GM12878 (cell line): Measurements from ENCODE around the gene TCF4. TPM values are rescaled to one million over a fixed set of nuclear protein-coding genes. Genes with fewer than 3 reads are reported as not detected.

ENCODE experiments used
- ATAC-seq: fragments of 200-7000 bp; cut with Tn5 transposase; 3 replicates; pipeline ENCODE4 v1.9.1; 2020; ENCODE audit warnings: mild to moderate bottlenecking, moderate library complexity
- BruUV-seq: library from RNA; stranded (reverse); fragments of 400-500 nt; replicated peaks from 2 replicates; lab custom pipeline; 2021; lab: Mats Ljungman, UMichigan
- CTCF ChIA-PET: fragments of 300-600 bp; sonication (Branson Sonifier 250); formaldehyde crosslinking; extraction: SDS; loops from one replicate; lab custom pipeline; 2021; ENCODE audit warnings: inconsistent platforms; lab: Yijun Ruan, JAX
- POLR2A ChIA-PET: fragments of 350-600 bp; formaldehyde crosslinking; extraction: SDS; loops from one replicate; lab custom pipeline; 2021; ENCODE audit warnings: inconsistent platforms; lab: Charles Lee
- RAD21 ChIA-PET: fragments of 300-600 bp; sonication (Branson Sonifier 250); formaldehyde crosslinking; loops from one replicate; lab custom pipeline; 2023; ENCODE audit warnings: antibody characterized with exemption; ENCODE audit not compliant: unreplicated experiment; lab: Charles Lee
- SMC1A ChIA-PET: fragments of 300-600 bp; sonication (Branson Sonifier 250); formaldehyde crosslinking; loops from one replicate; lab custom pipeline; 2023; ENCODE audit not compliant: unreplicated experiment, uncharacterized antibody; lab: Charles Lee
- DNase-seq: peaks from one replicate; pipeline ENCODE4 v3.0.0-alpha.2; 2011; ENCODE audit warnings: low read depth, low spot score
- FAIRE-seq: peaks from 3 replicates; lab custom pipeline; 2011; peaks lifted over from hg19 to GRCh38; lab: Jason Lieb, UNC
- H2AFZ ChIP-seq: 2 replicates; pipeline ENCODE4 v1.6.0; 2011; ENCODE audit warnings: low read depth, low read length, control low read depth; ENCODE audit not compliant: control insufficient read depth
- H3K27ac ChIP-seq: 2 replicates; pipeline ENCODE4 v1.5.1; 2011; ENCODE audit warnings: control low read depth; ENCODE audit not compliant: control insufficient read depth, insufficient read depth
- H3K27me3 ChIP-seq, 2 experiments: replicated peaks in 1 of 2; 2 replicates each; pipeline versions ENCODE4 v1.6.0 to v1.6.1; 2011; ENCODE audit warnings: low read length in 1 of 2; ENCODE audit not compliant: control insufficient read depth in 2 of 2, insufficient read depth in 2 of 2
- H3K36me3 ChIP-seq, 2 experiments: 2 replicates each; pipeline ENCODE4 v1.5.1; 2011; ENCODE audit warnings: low read length in 1 of 2; ENCODE audit not compliant: control insufficient read depth in 2 of 2, insufficient read depth in 2 of 2
- H3K4me1 ChIP-seq: 2 replicates; pipeline ENCODE4 v1.6.1; 2011; ENCODE audit warnings: mild to moderate bottlenecking, low read length, moderate library complexity, mixed read lengths; ENCODE audit not compliant: control insufficient read depth, insufficient read depth
- H3K4me2 ChIP-seq: 2 replicates; pipeline ENCODE4 v1.6.0; 2011; ENCODE audit warnings: control low read depth; ENCODE audit not compliant: control insufficient read depth, insufficient read depth
- H3K4me3 ChIP-seq: fragments of 200-600 bp; sonication (generic); 2 replicates; pipeline ENCODE4 v1.5.1; 2016
- H3K79me2 ChIP-seq: 2 replicates; pipeline ENCODE4 v1.6.0; 2011; ENCODE audit warnings: low read length; ENCODE audit not compliant: control insufficient read depth, insufficient read depth
- H3K9ac ChIP-seq: 2 replicates; pipeline ENCODE4 v1.8.0; 2011; ENCODE audit warnings: low read length, control low read depth, mixed read lengths; ENCODE audit not compliant: control insufficient read depth, insufficient read depth
- H3K9me3 ChIP-seq: replicated peaks from 3 replicates; pipeline ENCODE4 v1.5.1; 2011; ENCODE audit warnings: mild to moderate bottlenecking, low read length; ENCODE audit not compliant: control insufficient read depth, insufficient read depth
- H4K20me1 ChIP-seq: 2 replicates; pipeline ENCODE4 v1.6.0; 2011; ENCODE audit not compliant: control insufficient read depth, insufficient read depth
- BHLHE40 ChIP-seq, 2 experiments: fragments of 450-650 bp in 1 of 2; IDR thresholded peaks; 2 replicates each; pipeline ENCODE4 v1.6.1; 2011 to 2017; ENCODE audit warnings: low read depth in 2 of 2, borderline replicate concordance in 1 of 2, improper control_type of control experiment in 1 of 2, low read length in 1 of 2, mild to moderate bottlenecking in 1 of 2
- HDGF ChIP-seq: fragments of 450-650 bp; IDR thresholded peaks from 2 replicates; pipeline ENCODE4 v1.6.1; 2016; ENCODE audit warnings: antibody characterized with exemption
- JUND ChIP-seq: IDR thresholded peaks from 2 replicates; pipeline ENCODE4 v1.6.1; 2012; ENCODE audit warnings: low read depth, mild to moderate bottlenecking, low read length, improper control_type of control experiment, moderate library complexity
- TCF12 ChIP-seq: IDR thresholded peaks from 2 replicates; pipeline ENCODE4 v1.6.1; 2011; ENCODE audit warnings: low read depth, mild to moderate bottlenecking, low read length
- ZNF384 ChIP-seq: IDR thresholded peaks from 2 replicates; pipeline ENCODE4 v1.6.1; 2012; ENCODE audit warnings: low read depth, mild to moderate bottlenecking, low read length, improper control_type of control experiment, borderline replicate concordance
- WGBS: methylation state at CpG from one replicate; pipeline ENCODE4 v1.1.6; 2016; ENCODE audit warnings: low lambda C conversion rate; ENCODE audit not compliant: insufficient replicate concordance, insufficient coverage; ENCODE audit errors: missing lambda C conversion rate; 5-methylcytosine and 5-hydroxymethylcytosine counted together
- in situ Hi-C: fragments of 300-500 bp; cut with MboI; formaldehyde crosslinking; loops from 9 replicates; pipeline ENCODE4 v1.14.3; 2018; ENCODE audit warnings: mixed read lengths
- intact Hi-C: fragments of 100-400 bp; cut with micrococcal nuclease; formaldehyde crosslinking; loops from one replicate; pipeline ENCODE4 v1.14.2; 2022; ENCODE audit not compliant: unreplicated experiment
- polyA plus RNA-seq, 11 experiments: library from polyadenylated mRNA; depleted of rRNA in 4 of 11; unstranded in 6 of 11; stranded (reverse) in 5 of 11; fragments of >200 nt; fragmentation: Nextera tagmentation in 4 of 11; fragmentation: Illumina TruSeq in 1 of 11; extraction: Ambion mirVana in 4 of 11; extraction: Trizol in 1 of 11; gene quantifications; 1 replicate in 1 of 11; 2 replicates in 10 of 11; pipeline versions ENCODE4 v1.2.1 to v1.2.3, GENCODE V29; 2011 to 2016; ENCODE audit warnings: inconsistent platforms in 2 of 11, missing spikeins in 2 of 11, low read depth in 1 of 11
- total RNA-seq, 4 experiments: library from RNA; depleted of rRNA in 3 of 4; stranded (reverse); fragments of >200 nt in 3 of 4; fragmentation: Illumina TruSeq in 1 of 4; extraction: Trizol in 1 of 4; gene quantifications; 2 replicates each; pipeline versions ENCODE4 v1.2.1 to v1.2.3, GENCODE V29; 2013 to 2021
- TF ChIP-seq, protein P1 (sequence below): fragments of 450-650 bp; IDR thresholded peaks from 2 replicates; pipeline ENCODE4 v1.6.1; 2016; ENCODE audit warnings: mild to moderate bottlenecking
- TF ChIP-seq, protein P2 (sequence below): fragments of 450-650 bp; IDR thresholded peaks from 2 replicates; pipeline ENCODE4 v1.6.1; 2017; ENCODE audit warnings: mild to moderate bottlenecking, moderate library complexity
- TF ChIP-seq, protein P3 (sequence below): fragments of 450-650 bp; IDR thresholded peaks from 2 replicates; pipeline ENCODE4 v1.6.1; 2018; ENCODE audit warnings: borderline replicate concordance, mild to moderate bottlenecking; ENCODE audit not compliant: partially characterized antibody

The TCF4 gene
- total and polyA plus RNA-seq, 10 of the 15 experiments (the other 5 are each of a cell fraction or from before 2014, with no cell fraction given) = 15.2 to 94.0 (median 31.5) TPM

DNA sequence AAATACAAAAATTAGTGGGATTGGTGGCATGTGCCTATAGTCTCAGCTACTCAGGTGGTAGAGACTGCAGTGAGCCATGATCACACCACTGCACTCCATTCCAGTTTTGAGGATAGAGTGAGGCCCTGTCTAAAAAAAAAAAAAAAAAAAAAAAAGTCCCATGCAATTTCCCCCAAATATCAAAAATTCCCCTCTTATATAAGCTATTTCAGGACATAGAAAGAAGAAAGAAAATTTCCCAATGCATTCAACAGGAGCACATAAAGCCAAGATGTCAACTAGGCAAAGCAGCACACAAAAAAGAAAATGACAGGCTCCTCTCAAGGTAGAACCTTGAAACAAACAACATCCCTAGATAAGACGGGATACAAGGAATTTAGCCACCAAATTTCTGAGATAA lies 213.3 kb downstream of the TCF4 start:
- H3K27me3 ChIP-seq = no peaks in the 10 kb centered on the region
- H3K27ac ChIP-seq = no peak overlapping the region
- no peaks in the 10 kb centered on the region for H4K20me1 ChIP-seq
- peaks cover 5% of the 10 kb centered on the region for H3K4me1 ChIP-seq
- ChIA-PET CTCF (interaction anchor here (1.0 kb wide), 1 partner anchor 41 kb away, joined by 3 read pairs; no protein-coding TSS in a partner anchor), POLR2A (interaction anchor here (0.6 kb wide), 2 partner anchors 132 to 150 kb away, joined by 4 to 10 read pairs; no protein-coding TSS in a partner anchor), SMC1A (interaction anchor here (1.8 kb wide), 1 partner anchor 17 kb away, joined by 5 read pairs; no protein-coding TSS in a partner anchor), RAD21 (no interaction called here)
- ATAC-seq = no peak
- H3K79me2 ChIP-seq = no peaks in the 10 kb centered on the region
- 100% methylated on average over 1 of the region's 1 CpG for WGBS
- BruUV-seq = no TSS peak
- in situ Hi-C loops = no loop called here
- FAIRE-seq = no peak
- H3K4me3 ChIP-seq = no peak overlapping the region
- DNase-seq = no peak
- no peak overlapping the region for H2AFZ ChIP-seq
- intact Hi-C loops = no loop called here
- TF ChIP-seq BHLHE40 (IDR thresholded peaks at IDR 0.05; ENCODE audit: borderline replicate concordance in 1 of 2, low read depth in 2 of 2, low read length in 1 of 2) = no peak
- no peaks in the 10 kb centered on the region for H3K36me3 ChIP-seq
- H3K4me2 ChIP-seq = no peak overlapping the region
- H3K9me3 ChIP-seq = no peaks in the 10 kb centered on the region; the same call in 1 of the 3 replicates
- no peak overlapping the region for H3K9ac ChIP-seq

DNA sequence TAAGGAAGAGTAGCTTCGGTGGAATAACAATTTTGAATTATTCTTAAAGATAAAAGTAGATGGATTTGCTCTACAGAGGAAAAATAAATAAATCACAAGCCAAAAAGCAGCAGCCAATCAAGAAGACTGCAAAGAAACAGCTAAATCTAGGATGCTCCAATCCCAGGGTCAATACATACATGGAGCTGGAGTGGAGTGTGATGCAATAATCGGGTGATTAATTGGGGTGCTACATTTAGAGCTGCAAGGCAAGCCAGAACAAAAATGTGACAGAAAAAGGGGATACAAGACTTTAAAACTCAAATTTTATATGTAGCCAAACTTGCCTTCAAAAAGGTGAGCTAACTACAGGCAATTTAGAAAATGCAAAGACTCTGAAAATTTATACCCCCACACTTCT lies 215.8 kb downstream of the TCF4 start:
- in situ Hi-C loops = no loop called here
- BruUV-seq = no TSS peak
- H3K9me3 ChIP-seq = no peaks in the 10 kb centered on the region; the same call in 2 of the 3 replicates
- intact Hi-C loops = no loop called here
- ATAC-seq = no peak
- no peaks in the 10 kb centered on the region for H3K27me3 ChIP-seq
- H3K79me2 ChIP-seq = no peaks in the 10 kb centered on the region
- 76% methylated on average over 2 of the region's 2 CpGs for WGBS
- RAD21 ChIA-PET = no interaction called here
- no peak for DNase-seq
- no peaks in the 10 kb centered on the region for H3K36me3 ChIP-seq
- CTCF ChIA-PET = interaction anchor here (0.7 to 1.7 kb wide), 3 partner anchors 9 to 1327 kb away, joined by 3 to 7 read pairs (median 4); no protein-coding TSS in a partner anchor
- H2AFZ ChIP-seq = no peak overlapping the region
- no peaks in the 10 kb centered on the region for H4K20me1 ChIP-seq
- no peak overlapping the region for H3K4me3 ChIP-seq
- FAIRE-seq = no peak
- no peak overlapping the region for H3K27ac ChIP-seq
- no peak overlapping the region for H3K4me2 ChIP-seq
- peaks cover 5% of the 10 kb centered on the region for H3K4me1 ChIP-seq
- SMC1A ChIA-PET = interaction anchor here (0.7 to 1.4 kb wide), 3 partner anchors 8 to 70 kb away, joined by 3 to 7 read pairs (median 3); no protein-coding TSS in a partner anchor
- H3K9ac ChIP-seq = no peak overlapping the region
- POLR2A ChIA-PET = no interaction called here
- no peak for TF ChIP-seq JUND
- TF ChIP-seq, protein P1, sequence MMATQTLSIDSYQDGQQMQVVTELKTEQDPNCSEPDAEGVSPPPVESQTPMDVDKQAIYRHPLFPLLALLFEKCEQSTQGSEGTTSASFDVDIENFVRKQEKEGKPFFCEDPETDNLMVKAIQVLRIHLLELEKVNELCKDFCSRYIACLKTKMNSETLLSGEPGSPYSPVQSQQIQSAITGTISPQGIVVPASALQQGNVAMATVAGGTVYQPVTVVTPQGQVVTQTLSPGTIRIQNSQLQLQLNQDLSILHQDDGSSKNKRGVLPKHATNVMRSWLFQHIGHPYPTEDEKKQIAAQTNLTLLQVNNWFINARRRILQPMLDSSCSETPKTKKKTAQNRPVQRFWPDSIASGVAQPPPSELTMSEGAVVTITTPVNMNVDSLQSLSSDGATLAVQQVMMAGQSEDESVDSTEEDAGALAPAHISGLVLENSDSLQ = no peak
- TF ChIP-seq, protein P2, sequence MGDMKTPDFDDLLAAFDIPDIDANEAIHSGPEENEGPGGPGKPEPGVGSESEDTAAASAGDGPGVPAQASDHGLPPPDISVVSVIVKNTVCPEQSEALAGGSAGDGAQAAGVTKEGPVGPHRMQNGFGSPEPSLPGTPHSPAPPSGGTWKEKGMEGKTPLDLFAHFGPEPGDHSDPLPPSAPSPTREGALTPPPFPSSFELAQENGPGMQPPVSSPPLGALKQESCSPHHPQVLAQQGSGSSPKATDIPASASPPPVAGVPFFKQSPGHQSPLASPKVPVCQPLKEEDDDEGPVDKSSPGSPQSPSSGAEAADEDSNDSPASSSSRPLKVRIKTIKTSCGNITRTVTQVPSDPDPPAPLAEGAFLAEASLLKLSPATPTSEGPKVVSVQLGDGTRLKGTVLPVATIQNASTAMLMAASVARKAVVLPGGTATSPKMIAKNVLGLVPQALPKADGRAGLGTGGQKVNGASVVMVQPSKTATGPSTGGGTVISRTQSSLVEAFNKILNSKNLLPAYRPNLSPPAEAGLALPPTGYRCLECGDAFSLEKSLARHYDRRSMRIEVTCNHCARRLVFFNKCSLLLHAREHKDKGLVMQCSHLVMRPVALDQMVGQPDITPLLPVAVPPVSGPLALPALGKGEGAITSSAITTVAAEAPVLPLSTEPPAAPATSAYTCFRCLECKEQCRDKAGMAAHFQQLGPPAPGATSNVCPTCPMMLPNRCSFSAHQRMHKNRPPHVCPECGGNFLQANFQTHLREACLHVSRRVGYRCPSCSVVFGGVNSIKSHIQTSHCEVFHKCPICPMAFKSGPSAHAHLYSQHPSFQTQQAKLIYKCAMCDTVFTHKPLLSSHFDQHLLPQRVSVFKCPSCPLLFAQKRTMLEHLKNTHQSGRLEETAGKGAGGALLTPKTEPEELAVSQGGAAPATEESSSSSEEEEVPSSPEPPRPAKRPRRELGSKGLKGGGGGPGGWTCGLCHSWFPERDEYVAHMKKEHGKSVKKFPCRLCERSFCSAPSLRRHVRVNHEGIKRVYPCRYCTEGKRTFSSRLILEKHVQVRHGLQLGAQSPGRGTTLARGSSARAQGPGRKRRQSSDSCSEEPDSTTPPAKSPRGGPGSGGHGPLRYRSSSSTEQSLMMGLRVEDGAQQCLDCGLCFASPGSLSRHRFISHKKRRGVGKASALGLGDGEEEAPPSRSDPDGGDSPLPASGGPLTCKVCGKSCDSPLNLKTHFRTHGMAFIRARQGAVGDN = no peak
- no peak for TF ChIP-seq TCF12
- TF ChIP-seq HDGF = no peak
- TF ChIP-seq, protein P3, sequence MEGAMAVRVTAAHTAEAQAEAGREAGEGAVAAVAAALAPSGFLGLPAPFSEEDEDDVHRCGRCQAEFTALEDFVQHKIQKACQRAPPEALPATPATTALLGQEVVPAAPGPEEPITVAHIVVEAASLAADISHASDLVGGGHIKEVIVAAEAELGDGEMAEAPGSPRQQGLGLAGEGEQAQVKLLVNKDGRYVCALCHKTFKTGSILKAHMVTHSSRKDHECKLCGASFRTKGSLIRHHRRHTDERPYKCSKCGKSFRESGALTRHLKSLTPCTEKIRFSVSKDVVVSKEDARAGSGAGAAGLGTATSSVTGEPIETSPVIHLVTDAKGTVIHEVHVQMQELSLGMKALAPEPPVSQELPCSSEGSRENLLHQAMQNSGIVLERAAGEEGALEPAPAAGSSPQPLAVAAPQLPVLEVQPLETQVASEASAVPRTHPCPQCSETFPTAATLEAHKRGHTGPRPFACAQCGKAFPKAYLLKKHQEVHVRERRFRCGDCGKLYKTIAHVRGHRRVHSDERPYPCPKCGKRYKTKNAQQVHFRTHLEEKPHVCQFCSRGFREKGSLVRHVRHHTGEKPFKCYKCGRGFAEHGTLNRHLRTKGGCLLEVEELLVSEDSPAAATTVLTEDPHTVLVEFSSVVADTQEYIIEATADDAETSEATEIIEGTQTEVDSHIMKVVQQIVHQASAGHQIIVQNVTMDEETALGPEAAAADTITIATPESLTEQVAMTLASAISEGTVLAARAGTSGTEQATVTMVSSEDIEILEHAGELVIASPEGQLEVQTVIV = no peak
- TF ChIP-seq ZNF384 = no peak
